ENCODE results near the gene CELF2. TPM values are rescaled to one million over a fixed set of nuclear protein-coding genes. Genes with fewer than 3 reads are reported as not detected.

Gene CELF2
- total RNA-seq, 1 experiment from 2014 or later, result 0.27 TPM

DNA sequence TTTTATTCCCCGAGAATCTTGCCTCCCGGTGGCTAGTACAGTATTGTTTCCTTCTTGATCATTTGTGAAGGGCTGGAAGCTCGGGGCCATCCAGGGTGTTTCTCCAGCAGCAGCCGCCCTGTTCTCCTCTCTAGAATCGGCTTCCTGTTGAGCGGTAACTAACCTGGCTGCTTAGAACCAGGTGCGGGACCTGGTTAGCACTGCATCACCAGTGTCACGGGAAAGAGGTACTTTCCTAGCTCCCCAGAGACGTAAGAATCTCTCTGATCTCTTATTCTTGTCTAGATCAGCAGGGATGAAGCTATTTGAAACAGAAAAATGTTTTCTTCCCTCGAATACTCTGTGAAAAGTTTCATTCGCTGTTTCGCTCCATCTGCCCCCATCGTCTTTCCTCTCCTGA, 239.2 kb downstream of the CELF2 start:
- H3K9me3 Mint-ChIP-seq (ENCODE audit: unreplicated experiment), result no peaks in the 10 kb centered on the region
- peaks cover 69% of the 10 kb centered on the region for H3K27me3 Mint-ChIP-seq (ENCODE audit: insufficient read depth, unreplicated experiment)
- TF ChIP-seq, protein P1, sequence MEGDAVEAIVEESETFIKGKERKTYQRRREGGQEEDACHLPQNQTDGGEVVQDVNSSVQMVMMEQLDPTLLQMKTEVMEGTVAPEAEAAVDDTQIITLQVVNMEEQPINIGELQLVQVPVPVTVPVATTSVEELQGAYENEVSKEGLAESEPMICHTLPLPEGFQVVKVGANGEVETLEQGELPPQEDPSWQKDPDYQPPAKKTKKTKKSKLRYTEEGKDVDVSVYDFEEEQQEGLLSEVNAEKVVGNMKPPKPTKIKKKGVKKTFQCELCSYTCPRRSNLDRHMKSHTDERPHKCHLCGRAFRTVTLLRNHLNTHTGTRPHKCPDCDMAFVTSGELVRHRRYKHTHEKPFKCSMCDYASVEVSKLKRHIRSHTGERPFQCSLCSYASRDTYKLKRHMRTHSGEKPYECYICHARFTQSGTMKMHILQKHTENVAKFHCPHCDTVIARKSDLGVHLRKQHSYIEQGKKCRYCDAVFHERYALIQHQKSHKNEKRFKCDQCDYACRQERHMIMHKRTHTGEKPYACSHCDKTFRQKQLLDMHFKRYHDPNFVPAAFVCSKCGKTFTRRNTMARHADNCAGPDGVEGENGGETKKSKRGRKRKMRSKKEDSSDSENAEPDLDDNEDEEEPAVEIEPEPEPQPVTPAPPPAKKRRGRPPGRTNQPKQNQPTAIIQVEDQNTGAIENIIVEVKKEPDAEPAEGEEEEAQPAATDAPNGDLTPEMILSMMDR (IDR thresholded peaks at IDR 0.05; ENCODE audit: insufficient read depth in 1 of 2, low read depth in 1 of 2, low read length in 1 of 2, severe bottlenecking in 1 of 2, unreplicated experiment in 1 of 2), result no peak
- POLR2A ChIA-PET, result no interaction called here
- no peak overlapping the region for H3K27ac Mint-ChIP-seq (ENCODE audit: unreplicated experiment)
- H3K4me3 Mint-ChIP-seq (ENCODE audit: unreplicated experiment), result no peak overlapping the region
- BruUV-seq (replicated peaks), result no TSS peak
- Histone ChIP-seq H3K36me3 (ENCODE audit: control insufficient read depth, insufficient read depth, low read length) (no peaks in the 10 kb centered on the region), H3K9me3 (no peaks in the 10 kb centered on the region; the same call in 1 of the 2 replicates), H3K27me3 (replicated peaks; ENCODE audit: control insufficient read depth, insufficient read depth, low read length) (peaks cover 3% of the 10 kb centered on the region), H3K4me1 (no peaks in the 10 kb centered on the region), H3K4me3 (ENCODE audit: low read depth, low read length) (no peak overlapping the region)
- intact Hi-C loops (cut with micrococcal nuclease; ENCODE audit: unreplicated experiment), result no loop called here
- DNase-seq, result no peak
- no peaks in the 10 kb centered on the region for H3K4me1 Mint-ChIP-seq (ENCODE audit: low read depth, unreplicated experiment)
- peaks cover 7% of the 10 kb centered on the region for H3K36me3 Mint-ChIP-seq (ENCODE audit: insufficient read depth, unreplicated experiment)
- CTCF ChIA-PET, result no interaction called here

DNA sequence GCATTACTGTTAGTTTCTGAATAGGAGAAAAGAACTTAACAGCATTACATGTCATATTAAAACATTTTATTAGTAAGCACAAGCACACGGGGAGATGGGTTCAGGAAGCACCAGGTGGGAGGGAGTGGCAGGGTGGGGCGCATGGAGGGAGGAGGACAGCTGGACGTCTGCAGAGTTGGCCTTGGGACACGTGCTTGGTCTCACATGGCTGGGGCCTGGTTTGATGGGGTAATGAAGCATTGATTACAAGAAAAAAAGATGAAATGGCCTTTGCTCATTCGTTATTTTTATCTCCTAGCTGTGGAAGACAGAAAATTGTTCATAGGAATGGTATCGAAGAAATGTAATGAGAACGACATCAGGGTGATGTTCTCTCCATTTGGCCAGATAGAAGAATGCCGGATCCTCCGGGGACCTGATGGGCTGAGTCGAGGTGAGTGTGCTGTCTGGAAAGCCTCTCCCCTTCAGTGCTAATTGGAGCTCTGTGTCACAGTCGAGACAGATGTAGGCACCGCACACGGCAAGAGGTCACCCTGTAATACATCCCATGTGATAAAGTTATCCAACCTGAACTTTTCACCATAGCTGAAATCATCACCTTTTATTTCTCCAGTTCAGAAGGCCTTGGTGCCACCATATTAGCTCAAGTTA, 239.9 kb downstream of the CELF2 start:
- Mint-ChIP-seq H3K36me3 (ENCODE audit: insufficient read depth, unreplicated experiment) (peaks cover 7% of the 10 kb centered on the region), H3K9me3 (ENCODE audit: unreplicated experiment) (no peaks in the 10 kb centered on the region), H3K4me3 (ENCODE audit: unreplicated experiment) (no peak overlapping the region), H3K27ac (ENCODE audit: unreplicated experiment) (no peak overlapping the region), H3K4me1 (ENCODE audit: low read depth, unreplicated experiment) (no peaks in the 10 kb centered on the region), H3K27me3 (ENCODE audit: insufficient read depth, unreplicated experiment) (peaks cover 76% of the 10 kb centered on the region)
- BruUV-seq (replicated peaks), result no TSS peak
- Histone ChIP-seq H3K27me3 (replicated peaks; ENCODE audit: control insufficient read depth, insufficient read depth, low read length) (peaks cover 5% of the 10 kb centered on the region), H3K9me3 (no peaks in the 10 kb centered on the region; the same call in 1 of the 2 replicates), H3K4me3 (ENCODE audit: low read depth, low read length) (no peak overlapping the region), H3K4me1 (no peaks in the 10 kb centered on the region), H3K36me3 (ENCODE audit: control insufficient read depth, insufficient read depth, low read length) (no peaks in the 10 kb centered on the region)
- ChIA-PET POLR2A (no interaction called here), CTCF (interaction anchor here (0.6 kb wide), 1 partner anchor 13 kb away, joined by 3 read pairs; no protein-coding TSS in a partner anchor)
- TF ChIP-seq, protein P1 (IDR thresholded peaks at IDR 0.05; ENCODE audit: insufficient read depth in 1 of 2, low read depth in 1 of 2, low read length in 1 of 2, severe bottlenecking in 1 of 2, unreplicated experiment in 1 of 2), result no peak
- no peak for DNase-seq
- intact Hi-C loops (cut with micrococcal nuclease; ENCODE audit: unreplicated experiment), result no loop called here

DNA sequence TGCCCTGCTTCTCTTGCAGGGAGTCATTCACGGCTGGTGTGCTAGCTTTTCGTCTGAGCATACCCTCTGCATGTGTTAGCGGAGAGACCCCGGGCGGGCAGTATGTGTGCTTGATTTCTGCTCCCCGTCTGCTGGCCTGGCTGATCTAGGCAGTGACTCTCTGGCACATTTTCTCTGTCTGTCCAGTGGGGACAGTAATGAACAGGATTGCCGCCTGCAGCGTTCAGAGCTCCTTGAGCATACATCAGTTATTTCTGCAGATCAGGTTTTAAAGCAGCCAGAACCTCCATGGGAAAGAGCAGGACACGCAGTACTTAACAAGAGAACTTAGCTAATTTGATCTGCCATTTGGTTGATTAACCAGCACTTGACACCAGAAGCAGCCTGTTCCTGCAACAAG, 242.5 kb downstream of the CELF2 start:
- BruUV-seq (replicated peaks), result no TSS peak
- peaks cover 4% of the 10 kb centered on the region for H3K36me3 Mint-ChIP-seq (ENCODE audit: insufficient read depth, unreplicated experiment)
- POLR2A ChIA-PET, result no interaction called here

More for the DNA sequence above, 242.5 kb downstream of the CELF2 start:
- Histone ChIP-seq H3K27me3 (replicated peaks; ENCODE audit: control insufficient read depth, insufficient read depth, low read length) (peaks cover 2% of the 10 kb centered on the region), H3K9me3 (no peaks in the 10 kb centered on the region), H3K4me1 (no peaks in the 10 kb centered on the region), H3K36me3 (ENCODE audit: control insufficient read depth, insufficient read depth, low read length) (no peaks in the 10 kb centered on the region), H3K4me3 (ENCODE audit: low read depth, low read length) (no peak overlapping the region)
- intact Hi-C loops (cut with micrococcal nuclease; ENCODE audit: unreplicated experiment), result no loop called here
- CTCF ChIA-PET, result interaction anchor here (1.0 kb wide), 1 partner anchor 10 kb away, joined by 3 read pairs; no protein-coding TSS in a partner anchor
- peaks cover 60% of the 10 kb centered on the region for H3K27me3 Mint-ChIP-seq (ENCODE audit: insufficient read depth, unreplicated experiment)
- H3K27ac Mint-ChIP-seq (ENCODE audit: unreplicated experiment), result no peak overlapping the region
- H3K4me1 Mint-ChIP-seq (ENCODE audit: low read depth, unreplicated experiment), result no peaks in the 10 kb centered on the region
- no peak overlapping the region for H3K4me3 Mint-ChIP-seq (ENCODE audit: unreplicated experiment)
- TF ChIP-seq, protein P1 (IDR thresholded peaks at IDR 0.05; ENCODE audit: insufficient read depth in 1 of 2, low read depth in 1 of 2, low read length in 1 of 2, severe bottlenecking in 1 of 2, unreplicated experiment in 1 of 2), result peak; percentile 17 to 24
- peak in 1 of 2 experiments; percentile 32 for DNase-seq
- H3K9me3 Mint-ChIP-seq (ENCODE audit: unreplicated experiment), result no peaks in the 10 kb centered on the region
